Spleen (tissue), 11 donors: ENCODE results near the gene ZC3H12D. TPM values are rescaled to one million over a fixed set of nuclear protein-coding genes. Genes with fewer than 3 reads are reported as not detected.

Experiments
- DNase-seq: peaks from one replicate; pipeline ENCODE4 v3.0.0-alpha.2; 2020
- H3K27ac ChIP-seq, 8 donors: fragments of 200-600 bp; sonication (generic) in 7 of 8; 1 replicate in 4 of 8; 2 replicates in 4 of 8; pipeline versions ENCODE4 v1.5.0 to v1.8.0; 2016 to 2021; ENCODE audit warnings: inconsistent platforms in 4 of 8, mild to moderate bottlenecking in 4 of 8, moderate library complexity in 1 of 8
- H3K27me3 ChIP-seq, 7 donors: fragments of 200-600 bp; sonication (generic) in 6 of 7; replicated peaks in 1 of 7; 1 replicate in 4 of 7; 2 replicates in 3 of 7; pipeline versions ENCODE4 v1.5.0 to v1.8.0; 2016 to 2021; ENCODE audit warnings: inconsistent platforms in 3 of 7, mild to moderate bottlenecking in 1 of 7
- H3K36me3 ChIP-seq, 6 donors: fragments of 200-600 bp; sonication (generic) in 5 of 6; 1 replicate in 4 of 6; 2 replicates in 2 of 6; pipeline versions ENCODE4 v1.5.0 to v1.8.0; 2016 to 2021; ENCODE audit warnings: inconsistent platforms in 2 of 6
- H3K4me1 ChIP-seq, 6 donors: fragments of 200-600 bp; sonication (generic) in 5 of 6; 1 replicate in 3 of 6; 2 replicates in 3 of 6; pipeline versions ENCODE4 v1.5.0 to v1.8.0; 2016 to 2021; ENCODE audit warnings: inconsistent platforms in 3 of 6
- H3K4me3 ChIP-seq, 8 donors: fragments of 200-600 bp; sonication (generic) in 7 of 8; 1 replicate in 4 of 8; 2 replicates in 4 of 8; pipeline versions ENCODE4 v1.5.0 to v1.8.0; 2016 to 2021; ENCODE audit warnings: inconsistent platforms in 4 of 8, mild to moderate bottlenecking in 4 of 8, moderate library complexity in 2 of 8
- H3K9me3 ChIP-seq, 8 donors: fragments of 200-600 bp; sonication (generic) in 7 of 8; 1 replicate in 4 of 8; 2 replicates in 4 of 8; pipeline versions ENCODE4 v1.5.0 to v1.8.0; 2016 to 2021; ENCODE audit warnings: inconsistent platforms in 4 of 8
- CTCF ChIP-seq, 11 experiments: fragments of 200-600 bp in 7 of 11; fragments of 450-650 bp in 4 of 11; sonication (generic) in 4 of 11; IDR thresholded peaks in 8 of 11; conservative IDR thresholded peaks in 3 of 11; 1 replicate in 7 of 11; 2 replicates in 4 of 11; pipeline versions ENCODE4 v1.4.0 to v1.8.0; 2016 to 2021; ENCODE audit warnings: antibody characterized with exemption in 11 of 11, inconsistent platforms in 4 of 11, mild to moderate bottlenecking in 1 of 11
- POLR2A ChIP-seq, 3 donors: fragments of 450-650 bp; IDR thresholded peaks; one replicate each; pipeline ENCODE4 v1.5.1; 2017; ENCODE audit warnings: antibody characterized with exemption in 3 of 3, mild to moderate bottlenecking in 1 of 3
- POLR2AphosphoS5 ChIP-seq, 3 donors: sonication (generic); formaldehyde crosslinking; IDR thresholded peaks; one replicate each; pipeline ENCODE4 v1.5.1; 2017; ENCODE audit warnings: antibody characterized with exemption in 3 of 3
- WGBS, 5 donors: extraction: QIAGEN DNeasy Blood & Tissue Kit in 3 of 5; methylation state at CpG; one replicate each; pipeline versions ENCODE4 v1.1.5 to v1.1.7; 2013 to 2018; 5-methylcytosine and 5-hydroxymethylcytosine counted together
- intact Hi-C: fragments of 100-400 bp; cut with DNase I; formaldehyde crosslinking; loops from one replicate; pipeline ENCODE4 v1.15.0; 2023; ENCODE audit warnings: low total_unique reads
- polyA plus RNA-seq, 3 donors: library from polyadenylated mRNA; stranded (reverse); fragments of 200-250 nt; gene quantifications; one replicate each; pipeline ENCODE4 v1.2.1, GENCODE V29; 2013
- total RNA-seq, 7 donors: library from RNA; depleted of rRNA in 3 of 7; stranded (reverse); fragments of >200 nt in 3 of 7; fragmentation: NEBNext Ultra II Directional in 4 of 7; extraction: Animal tissue kit (Norgen Biotek cat#: 25700) in 4 of 7; gene quantifications; one replicate each; pipeline versions ENCODE4 v1.1.0 to v1.2.1, GENCODE V29; 2016 to 2021
- donor health status: healthy with polysubstance abuse.
- donor health status: DM: no; HTN: no; CAD: no; lungs with moderate emphysema.
- donor health status: DM: no; HTN: no; CAD: no.
- donor health status: Bipolar disorder and iron deficiency.
- donor health status: healthy.
- donor health status: DM: no; HTN: no; CAD: no.
- donor health status: DM: yes; HTN: yes; CAD: no.

ZC3H12D gene
- total and polyA plus RNA-seq, 10 donors, result 15.2 to 38.4 (median 22.8) TPM

- no peak overlapping the region for H3K4me3 ChIP-seq
- H3K27me3 ChIP-seq, result no peaks in the 10 kb centered on the region
- TF ChIP-seq CTCF (IDR thresholded peaks at IDR 0.05 in 8 of 11, conservative IDR thresholded peaks at IDR 0.05 in 3 of 11) (no peak), POLR2A (IDR thresholded peaks at IDR 0.05) (no peak), POLR2AphosphoS5 (IDR thresholded peaks at IDR 0.05) (no peak)
- H3K4me1 ChIP-seq, result peaks cover 0 to 7% (median 0%) of the 10 kb centered on the region in 6 donors
- intact Hi-C loops, result no loop called here
- H3K27ac ChIP-seq, result no peak overlapping the region
- peak; percentile 44 for DNase-seq
- 82 to 87% (median 85%) methylated on average over 16 of the region's 16 CpGs for WGBS, 5 donors
- H3K36me3 ChIP-seq, result no peaks in the 10 kb centered on the region
- H3K9me3 ChIP-seq, result no peaks in the 10 kb centered on the region
Observed at GRCh38 chr6:149440735-149441671, 43.8 kb downstream of the ZC3H12D start.

DNA sequence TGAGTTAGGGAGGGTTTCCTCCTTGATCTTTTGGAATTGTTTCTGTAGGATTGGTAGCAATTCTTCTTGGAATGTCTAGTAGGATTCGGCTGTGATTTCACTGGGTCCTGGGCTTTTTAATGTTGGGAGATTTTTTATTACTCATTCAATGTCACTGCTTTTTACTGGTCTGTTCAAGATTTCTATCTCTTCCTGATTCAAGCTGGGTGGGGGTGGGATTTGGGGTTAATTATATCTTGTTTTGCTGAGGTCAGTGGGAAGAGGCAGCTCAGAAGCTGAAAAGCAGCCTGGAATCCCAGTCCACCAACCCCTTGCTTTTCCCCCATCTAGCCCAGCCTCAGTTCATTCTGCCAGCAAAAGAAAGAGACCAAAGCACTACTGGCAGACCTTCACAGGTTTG is 45.2 kb downstream of the ZC3H12D start:
- peaks cover 0 to 7% (median 0%) of the 10 kb centered on the region in 6 donors for H3K4me1 ChIP-seq
- no peak overlapping the region for H3K4me3 ChIP-seq
- 92 to 100% (median 95%) methylated on average over 1 of the region's 1 CpG for WGBS, 5 donors
- H3K36me3 ChIP-seq, result no peaks in the 10 kb centered on the region
- H3K27ac ChIP-seq, result no peak overlapping the region
- no peaks in the 10 kb centered on the region for H3K27me3 ChIP-seq
- no peak for DNase-seq
- H3K9me3 ChIP-seq, result no peaks in the 10 kb centered on the region
- no peak for TF ChIP-seq CTCF (IDR thresholded peaks at IDR 0.05 in 8 of 11, conservative IDR thresholded peaks at IDR 0.05 in 3 of 11)
- no peak for TF ChIP-seq POLR2AphosphoS5 (IDR thresholded peaks at IDR 0.05)
- no peak for TF ChIP-seq POLR2A (IDR thresholded peaks at IDR 0.05)
- intact Hi-C loops, result loop anchor here (5.0 to 10.0 kb wide), 2 partner anchors 75 to 407 kb away; no protein-coding TSS in a partner anchor

GRCh38 chr6:149438855-149439254 is 46.0 kb downstream of the ZC3H12D start:
- no peaks in the 10 kb centered on the region for H3K9me3 ChIP-seq
- no peak overlapping the region for H3K27ac ChIP-seq
- H3K4me3 ChIP-seq, result no peak overlapping the region
- peaks cover 0 to 7% (median 0%) of the 10 kb centered on the region in 6 donors for H3K4me1 ChIP-seq
- TF ChIP-seq POLR2A (IDR thresholded peaks at IDR 0.05) (no peak), POLR2AphosphoS5 (IDR thresholded peaks at IDR 0.05) (no peak), CTCF (IDR thresholded peaks at IDR 0.05 in 8 of 11, conservative IDR thresholded peaks at IDR 0.05 in 3 of 11) (no peak)
- DNase-seq, result no peak
- no peaks in the 10 kb centered on the region for H3K27me3 ChIP-seq
- H3K36me3 ChIP-seq, result no peaks in the 10 kb centered on the region
- intact Hi-C loops, result loop anchor here (5.0 to 10.0 kb wide), 2 partner anchors 76 to 407 kb away; no protein-coding TSS in a partner anchor
- WGBS, 5 donors, result 53 to 77% (median 57%) methylated on average over 3 of the region's 3 CpGs

GRCh38 chr6:149437212-149437611 is 47.6 kb downstream of the ZC3H12D start:
- Histone ChIP-seq H3K9me3 (no peaks in the 10 kb centered on the region), H3K4me3 (no peak overlapping the region), H3K27me3 (no peaks in the 10 kb centered on the region), H3K4me1 (peaks cover 0 to 7% (median 1%) of the 10 kb centered on the region in 6 donors), H3K27ac (no peak overlapping the region), H3K36me3 (no peaks in the 10 kb centered on the region)
- intact Hi-C loops, result loop anchor here (5.0 to 10.0 kb wide), 2 partner anchors 78 to 405 kb away; no protein-coding TSS in a partner anchor
- no peak for DNase-seq
- WGBS, 5 donors, result 69 to 78% (median 74%) methylated on average over 3 of the region's 3 CpGs
- TF ChIP-seq POLR2AphosphoS5 (IDR thresholded peaks at IDR 0.05) (no peak), POLR2A (IDR thresholded peaks at IDR 0.05) (no peak), CTCF (IDR thresholded peaks at IDR 0.05 in 8 of 11, conservative IDR thresholded peaks at IDR 0.05 in 3 of 11) (no peak)
